OCI-LY1 (cell line): ENCODE measurements around the gene MPP7.
"Not testable (repeated sequence)": the region's sequence is repeated elsewhere in the genome, so short reads cannot be mapped to it uniquely, and the experiment has no call there.

ENCODE experiments used
- H2AFZ ChIP-seq: fragments of 200-600 bp; sonication (generic), shearing (Covaris generic); 2 replicates; pipeline ENCODE4 v1.6.0; 2014; ENCODE audit warnings: antibody characterized with exemption, mild to moderate bottlenecking, low read length
- H3F3A ChIP-seq: fragments of 200-600 bp; sonication (generic), shearing (Covaris generic); 2 replicates; pipeline ENCODE4 v1.6.0; 2014; ENCODE audit warnings: mild to moderate bottlenecking, antibody characterized with exemption, low read length, moderate library complexity; ENCODE audit not compliant: insufficient read depth
- H3K27ac ChIP-seq: fragments of 200-600 bp; sonication (generic); 2 replicates; pipeline ENCODE4 v1.5.1; 2014; ENCODE audit warnings: low read length, mixed run types, mild to moderate bottlenecking, low read depth; ENCODE audit not compliant: poor library complexity, severe bottlenecking
- H3K27me3 ChIP-seq: fragments of 200-600 bp; sonication (generic); 2 replicates; pipeline ENCODE4 v1.6.0; 2014; ENCODE audit warnings: antibody characterized with exemption, mild to moderate bottlenecking, low read length, moderate library complexity; ENCODE audit not compliant: insufficient read depth
- H3K36me3 ChIP-seq: fragments of 200-600 bp; sonication (generic); 2 replicates; pipeline ENCODE4 v1.6.1; 2014; ENCODE audit warnings: mild to moderate bottlenecking, antibody characterized with exemption, low read length, moderate library complexity, mixed read lengths; ENCODE audit not compliant: insufficient read depth
- H3K4me1 ChIP-seq: fragments of 200-600 bp; sonication (generic); 2 replicates; pipeline ENCODE4 v1.5.1; 2014; ENCODE audit warnings: mild to moderate bottlenecking, low read length, moderate library complexity; ENCODE audit not compliant: insufficient read depth, severe bottlenecking
- H3K4me2 ChIP-seq: fragments of 200-600 bp; sonication (generic), shearing (Covaris generic); 2 replicates; pipeline ENCODE4 v1.6.1; 2014; ENCODE audit warnings: low read length
- H3K4me3 ChIP-seq: fragments of 200-600 bp; sonication (generic); 2 replicates; pipeline ENCODE4 v1.5.1; 2014; ENCODE audit warnings: low read length, low read depth, mild to moderate bottlenecking, mixed read lengths; ENCODE audit not compliant: poor library complexity, severe bottlenecking
- H3K79me2 ChIP-seq: fragments of 200-600 bp; shearing (Covaris generic); 2 replicates; pipeline ENCODE4 v1.6.1; 2016; ENCODE audit warnings: mixed run types, low read length, mixed read lengths; ENCODE audit not compliant: insufficient read depth
- H3K9ac ChIP-seq: fragments of 200-600 bp; sonication (generic), shearing (Covaris generic); 2 replicates; pipeline ENCODE4 v1.6.1; 2014; ENCODE audit warnings: mild to moderate bottlenecking, low read length, mixed read lengths
- H3K9me2 ChIP-seq: fragments of 200-600 bp; sonication (generic), shearing (Covaris generic); 2 replicates; pipeline ENCODE4 v1.6.1; 2014; ENCODE audit warnings: low read depth, mild to moderate bottlenecking, low read length, mixed read lengths
- H3K9me3 ChIP-seq: fragments of 200-600 bp; shearing (Covaris generic); 2 replicates; pipeline ENCODE4 v1.6.1; 2014; ENCODE audit warnings: low read length, mixed read lengths
- H4K20me1 ChIP-seq: fragments of 200-600 bp; sonication (generic), shearing (Covaris generic); 2 replicates; pipeline ENCODE4 v1.6.0; 2016; ENCODE audit warnings: mild to moderate bottlenecking, low read length; ENCODE audit not compliant: insufficient read depth
- EZH2 ChIP-seq: fragments of 200-600 bp; sonication (generic), shearing (Covaris generic); IDR thresholded peaks from 2 replicates; pipeline ENCODE4 v1.8.0; 2017; ENCODE audit warnings: borderline replicate concordance, mixed run types, mild to moderate bottlenecking, antibody characterized with exemption, low read length, moderate library complexity, mixed read lengths
- TF ChIP-seq, protein P1 (sequence below): fragments of 200-600 bp; sonication (generic), shearing (Covaris generic); IDR thresholded peaks from 2 replicates; pipeline ENCODE4 v1.5.1; 2017; ENCODE audit warnings: mild to moderate bottlenecking, antibody characterized with exemption, low read length, moderate library complexity, mixed read lengths

The MPP7 gene

DNA sequence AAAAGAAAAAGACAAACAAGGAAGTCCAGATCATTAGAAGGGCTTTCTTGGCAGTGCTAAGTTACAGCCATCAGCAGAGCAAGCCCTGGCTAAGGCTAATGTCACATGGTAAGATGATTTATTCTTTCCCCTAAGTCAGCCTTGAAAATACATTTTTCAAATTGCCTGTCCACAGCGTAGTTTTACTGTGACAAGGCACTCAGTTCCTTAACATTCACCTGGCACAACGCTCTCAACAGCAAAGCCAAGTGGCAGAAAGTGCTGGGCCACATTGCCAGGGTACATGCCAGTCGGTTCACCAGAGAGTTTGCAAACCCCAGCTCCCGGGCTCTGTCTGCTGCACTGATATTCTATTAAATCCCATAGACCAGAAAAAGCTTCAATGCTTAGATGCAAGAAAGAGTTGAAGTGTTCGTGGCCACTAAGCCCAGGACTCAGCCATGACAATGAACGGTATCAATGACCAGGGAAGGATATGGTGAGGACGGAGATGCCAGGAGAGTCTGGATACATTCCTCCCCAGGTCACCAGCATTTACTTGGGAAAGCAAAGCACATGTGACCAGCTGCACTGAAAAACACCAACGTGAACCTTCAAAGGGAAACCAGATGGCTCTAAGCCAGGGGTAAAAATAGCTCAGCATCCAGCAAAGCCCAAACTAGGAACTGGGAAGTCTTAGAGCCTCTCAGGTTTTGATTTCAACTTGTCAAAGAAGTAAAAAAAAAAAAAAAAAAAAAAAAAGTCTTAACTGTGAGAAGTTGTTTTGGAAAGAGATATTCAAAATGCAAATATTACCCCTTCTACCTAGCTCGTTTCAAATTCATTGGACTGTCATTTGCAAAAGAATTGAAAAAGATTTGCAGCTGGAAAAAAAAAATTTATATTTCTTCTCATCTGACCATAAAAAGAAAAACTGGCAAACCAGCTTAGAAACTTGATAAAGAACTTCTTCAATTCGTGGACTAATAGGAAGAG, 23.9 kb upstream of the MPP7 start:
- H3K9ac ChIP-seq: no peak overlapping the region
- H4K20me1 ChIP-seq: no peaks in the 10 kb centered on the region
- no peaks in the 10 kb centered on the region for H3K9me3 ChIP-seq
- TF ChIP-seq, protein P1, sequence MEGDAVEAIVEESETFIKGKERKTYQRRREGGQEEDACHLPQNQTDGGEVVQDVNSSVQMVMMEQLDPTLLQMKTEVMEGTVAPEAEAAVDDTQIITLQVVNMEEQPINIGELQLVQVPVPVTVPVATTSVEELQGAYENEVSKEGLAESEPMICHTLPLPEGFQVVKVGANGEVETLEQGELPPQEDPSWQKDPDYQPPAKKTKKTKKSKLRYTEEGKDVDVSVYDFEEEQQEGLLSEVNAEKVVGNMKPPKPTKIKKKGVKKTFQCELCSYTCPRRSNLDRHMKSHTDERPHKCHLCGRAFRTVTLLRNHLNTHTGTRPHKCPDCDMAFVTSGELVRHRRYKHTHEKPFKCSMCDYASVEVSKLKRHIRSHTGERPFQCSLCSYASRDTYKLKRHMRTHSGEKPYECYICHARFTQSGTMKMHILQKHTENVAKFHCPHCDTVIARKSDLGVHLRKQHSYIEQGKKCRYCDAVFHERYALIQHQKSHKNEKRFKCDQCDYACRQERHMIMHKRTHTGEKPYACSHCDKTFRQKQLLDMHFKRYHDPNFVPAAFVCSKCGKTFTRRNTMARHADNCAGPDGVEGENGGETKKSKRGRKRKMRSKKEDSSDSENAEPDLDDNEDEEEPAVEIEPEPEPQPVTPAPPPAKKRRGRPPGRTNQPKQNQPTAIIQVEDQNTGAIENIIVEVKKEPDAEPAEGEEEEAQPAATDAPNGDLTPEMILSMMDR: no peak
- TF ChIP-seq EZH2: no peak
- no peaks in the 10 kb centered on the region for H3K27me3 ChIP-seq
- H3K79me2 ChIP-seq: no peaks in the 10 kb centered on the region
- no peak overlapping the region for H2AFZ ChIP-seq
- no peak overlapping the region for H3K4me2 ChIP-seq
- no peaks in the 10 kb centered on the region for H3K36me3 ChIP-seq
- no peak overlapping the region for H3K27ac ChIP-seq
- H3K4me1 ChIP-seq: no peaks in the 10 kb centered on the region
- H3K9me2 ChIP-seq: no peaks in the 10 kb centered on the region
- H3K4me3 ChIP-seq: no peak overlapping the region
- no peaks in the 10 kb centered on the region for H3F3A ChIP-seq

DNA sequence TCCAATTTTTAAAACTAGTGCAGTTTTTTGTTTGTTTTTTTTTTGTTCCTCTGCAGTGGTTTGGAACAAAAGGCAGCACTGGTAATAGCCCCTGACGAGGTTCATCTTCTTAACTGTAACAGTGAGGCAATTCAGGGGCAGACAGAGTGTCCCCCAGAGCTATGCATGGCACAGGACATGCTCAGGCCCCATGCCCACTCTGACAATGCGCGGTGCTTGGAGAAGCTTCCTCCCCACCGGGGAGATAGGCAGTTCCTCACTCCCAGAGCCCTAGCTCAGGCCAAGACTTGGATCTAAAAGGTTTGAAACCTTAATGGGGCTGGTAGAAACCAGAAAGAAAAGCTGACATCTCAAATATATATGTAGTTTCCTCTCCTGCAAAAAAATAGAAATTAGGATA, 17.9 kb upstream of the MPP7 start:
- TF ChIP-seq, protein P1: no peak
- no peak for TF ChIP-seq EZH2
- no peak overlapping the region for H2AFZ ChIP-seq
- no peaks in the 10 kb centered on the region for H3K27me3 ChIP-seq
- H3K4me3 ChIP-seq: no peak overlapping the region
- no peak overlapping the region for H3K27ac ChIP-seq
- H3K36me3 ChIP-seq: no peaks in the 10 kb centered on the region
- no peaks in the 10 kb centered on the region for H3K79me2 ChIP-seq
- H3K9ac ChIP-seq: no peak overlapping the region
- H3K9me2 ChIP-seq: no peaks in the 10 kb centered on the region
- no peaks in the 10 kb centered on the region for H3F3A ChIP-seq
- no peaks in the 10 kb centered on the region for H3K9me3 ChIP-seq
- H3K4me1 ChIP-seq: no peaks in the 10 kb centered on the region
- H4K20me1 ChIP-seq: no peaks in the 10 kb centered on the region
- no peak overlapping the region for H3K4me2 ChIP-seq

DNA sequence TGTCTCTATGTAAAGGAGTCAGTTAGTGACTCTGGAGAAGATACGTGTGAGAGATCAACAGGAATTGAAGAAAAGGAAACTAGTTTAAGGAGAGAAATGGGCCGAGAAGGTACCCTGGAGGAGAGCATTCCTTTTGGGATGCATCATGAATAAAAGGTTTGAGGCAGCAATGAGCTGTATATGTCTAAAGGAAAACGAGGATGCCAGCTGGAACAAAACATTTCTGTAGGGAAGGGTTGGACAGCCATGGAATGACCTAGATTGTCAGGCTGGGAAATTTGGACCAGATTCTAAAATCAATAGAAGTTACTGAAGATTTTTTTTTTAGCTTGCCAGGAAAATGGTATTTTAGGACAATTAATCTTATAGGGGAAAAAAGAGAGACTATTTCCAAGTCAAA, 17.2 kb upstream of the MPP7 start:
- Histone ChIP-seq H3K36me3 (no peaks in the 10 kb centered on the region), H4K20me1 (no peaks in the 10 kb centered on the region), H3K9me3 (no peaks in the 10 kb centered on the region), H3K4me2 (no peak overlapping the region), H3K9ac (no peak overlapping the region), H3K4me3 (no peak overlapping the region), H2AFZ (no peak overlapping the region), H3K9me2 (no peaks in the 10 kb centered on the region), H3K4me1 (no peaks in the 10 kb centered on the region), H3K27ac (no peak overlapping the region), H3F3A (no peaks in the 10 kb centered on the region), H3K79me2 (no peaks in the 10 kb centered on the region), H3K27me3 (no peaks in the 10 kb centered on the region)
- TF ChIP-seq, protein P1: no peak
- TF ChIP-seq EZH2: no peak

DNA sequence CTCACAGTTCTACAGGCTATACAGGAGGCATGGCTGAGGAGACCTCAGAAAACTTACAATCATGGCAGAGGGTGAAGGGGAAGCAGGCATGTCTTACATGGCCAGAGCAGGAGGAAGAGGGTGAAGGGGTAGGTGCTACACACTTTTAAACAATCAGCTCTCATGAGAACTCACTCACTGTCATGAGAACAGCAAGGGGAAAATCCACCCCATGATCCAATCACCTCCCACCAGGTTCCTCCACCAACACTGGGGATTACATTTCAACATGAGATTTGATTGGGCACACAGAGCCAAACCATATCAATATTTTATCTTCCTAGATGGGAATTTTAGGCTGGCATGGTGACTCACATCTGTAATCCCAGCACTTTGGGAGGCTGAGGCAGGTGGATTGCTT, 16.2 kb upstream of the MPP7 start:
- not testable (repeated sequence) for H2AFZ ChIP-seq, H3K4me3 ChIP-seq, H3F3A ChIP-seq, H3K9me3 ChIP-seq, H3K9me2 ChIP-seq, H3K9ac ChIP-seq, H3K27me3 ChIP-seq, H4K20me1 ChIP-seq, H3K36me3 ChIP-seq, H3K79me2 ChIP-seq, H3K4me1 ChIP-seq, H3K4me2 ChIP-seq, H3K27ac ChIP-seq
